Lung (tissue), 12 donors: ENCODE results near the gene RAET1G. TPM values are rescaled to one million over a fixed set of nuclear protein-coding genes. Genes with fewer than 3 reads are reported as not detected.

ENCODE experiments used
- ATAC-seq: fragments of 200-7000 bp; cut with Tn5 transposase; one replicate; pipeline ENCODE4 v1.9.1; 2020; ENCODE audit warnings: moderate number of reproducible peaks; ENCODE audit not compliant: insufficient read depth, low FRiP score
- DNase-seq, 3 donors: peaks; one replicate each; pipeline ENCODE4 v3.0.0-alpha.2; 2013 to 2017
- H3K27ac ChIP-seq, 2 donors: one replicate each; pipeline ENCODE4 v1.5.1; 2013; ENCODE audit warnings: mild to moderate bottlenecking in 2 of 2, moderate library complexity in 2 of 2, control low read depth in 1 of 2, inconsistent platforms in 1 of 2, low read depth in 1 of 2, low read length in 1 of 2
- H3K27me3 ChIP-seq, 3 donors: one replicate each; pipeline ENCODE4 v1.5.1; 2013; ENCODE audit warnings: low read length in 2 of 3; ENCODE audit not compliant: control insufficient read depth in 3 of 3, insufficient read depth in 3 of 3
- H3K36me3 ChIP-seq, 4 donors: one replicate each; pipeline ENCODE4 v1.5.1; 2013; ENCODE audit warnings: low read length in 4 of 4, mild to moderate bottlenecking in 1 of 4, moderate library complexity in 1 of 4; ENCODE audit not compliant: control insufficient read depth in 4 of 4, insufficient read depth in 4 of 4
- H3K4me1 ChIP-seq, 5 donors: one replicate each; pipeline ENCODE4 v1.5.1; 2013; ENCODE audit warnings: low read length in 5 of 5, mild to moderate bottlenecking in 2 of 5, moderate library complexity in 1 of 5; ENCODE audit not compliant: control insufficient read depth in 5 of 5, insufficient read depth in 5 of 5
- H3K4me3 ChIP-seq: one replicate; pipeline ENCODE4 v1.5.1; 2013; ENCODE audit warnings: mild to moderate bottlenecking, control low read depth, moderate library complexity
- H3K9ac ChIP-seq, 2 donors: one replicate each; pipeline ENCODE4 v1.5.1; 2013; ENCODE audit warnings: low read length in 2 of 2, control low read depth in 1 of 2; ENCODE audit not compliant: insufficient read depth in 1 of 2
- H3K9me3 ChIP-seq, 4 donors: one replicate each; pipeline ENCODE4 v1.5.1; 2013; ENCODE audit warnings: low read length in 3 of 4, mild to moderate bottlenecking in 1 of 4, moderate library complexity in 1 of 4; ENCODE audit not compliant: control insufficient read depth in 4 of 4, insufficient read depth in 3 of 4
- CTCF ChIP-seq: IDR thresholded peaks from 2 replicates; pipeline ENCODE4 v1.5.1; 2012; ENCODE audit warnings: mild to moderate bottlenecking; ENCODE audit errors: control extremely low read depth, extremely low read depth
- WGBS, 2 donors: extraction: QIAGEN DNeasy Blood & Tissue Kit; methylation state at CpG; one replicate each; pipeline ENCODE4 v1.1.7; 2013; 5-methylcytosine and 5-hydroxymethylcytosine counted together
- polyA plus RNA-seq, 2 donors: library from polyadenylated mRNA; stranded (reverse); fragments of 200-250 nt; gene quantifications; one replicate each; pipeline ENCODE4 v1.2.1, GENCODE V29; 2013
- total RNA-seq, 2 donors: library from RNA; depleted of rRNA in 1 of 2; stranded (reverse); fragments of >200 nt in 1 of 2; gene quantifications; one replicate each; pipeline ENCODE4 v1.2.1, GENCODE V29; 2014 to 2021
- donor health status: control.
- donor health status: control.
- donor health status: Bipolar disorder and iron deficiency.
- donor health status: healthy.
- donor health status: DM: yes; HTN: yes; CAD: no.

The RAET1G gene
- total and polyA plus RNA-seq, 4 donors, result 0.32 to 1.8 (median 0.99) TPM

DNA sequence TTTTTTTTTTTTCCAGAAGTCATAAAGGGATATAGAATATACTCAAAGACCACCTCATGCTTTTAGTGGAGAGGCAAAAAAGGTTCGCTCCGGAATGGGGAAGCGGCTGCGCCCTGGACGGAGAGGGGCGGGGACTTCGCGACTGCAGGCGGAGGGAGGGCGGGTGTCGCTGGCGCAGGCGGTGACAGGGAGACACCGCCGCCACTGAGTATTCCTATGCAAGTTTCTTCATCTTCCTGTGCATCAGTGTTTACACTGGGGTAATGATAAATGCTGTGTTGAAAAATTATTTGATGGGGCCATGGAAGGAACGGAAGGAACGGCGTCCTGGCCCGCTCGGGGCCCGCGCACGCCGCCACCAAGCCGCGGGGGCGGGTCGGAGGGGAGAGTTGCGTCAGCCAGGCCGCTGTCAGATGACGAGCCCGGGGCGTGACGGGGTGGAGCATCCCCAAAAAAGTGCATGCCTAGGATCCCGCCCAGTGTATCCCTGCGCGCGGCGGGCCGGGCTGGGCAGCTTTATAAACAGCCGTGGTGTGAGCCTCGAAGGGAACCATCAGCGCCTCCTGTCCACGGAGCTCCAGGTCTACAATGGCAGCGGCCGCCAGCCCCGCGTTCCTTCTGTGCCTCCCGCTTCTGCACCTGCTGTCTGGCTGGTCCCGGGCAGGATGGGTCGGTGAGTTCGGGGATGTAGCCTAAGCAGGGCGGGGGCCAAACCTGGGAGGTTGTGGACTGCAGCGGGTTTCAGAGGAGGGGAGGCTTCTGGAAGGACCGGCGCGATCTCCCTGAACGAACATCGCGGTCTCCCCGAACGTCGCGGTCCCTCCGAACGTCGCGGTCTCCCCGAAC lies 40.8 kb upstream of the RAET1G start, which contains the start of gene ULBP1:
ULBP1 (plus strand) TSS at position 482 of the 846 bp plus-strand sequence; CDS start at position 589, 107 bp downstream.
- peak; percentile 93 for ATAC-seq
- peak within 1 kb of the TSS in 1 of 2 donors; percentile 52 for H3K9ac ChIP-seq
- TF ChIP-seq CTCF, result no peak

GRCh38 chr6:149963212-149963461 lies 40.2 kb upstream of the RAET1G start:
- Histone ChIP-seq H3K36me3 (no peaks in the 10 kb centered on the region), H3K27ac (no peak overlapping the region), H3K27me3 (peaks cover 0 to 85% (median 46%) of the 10 kb centered on the region in 3 donors), H3K4me1 (peaks cover 0 to 24% (median 4%) of the 10 kb centered on the region in 5 donors), H3K9ac (no peak overlapping the region), H3K9me3 (no peaks in the 10 kb centered on the region), H3K4me3 (no peak overlapping the region)
- TF ChIP-seq CTCF, result no peak
- ATAC-seq, result no peak
- WGBS, 2 donors, result 14 to 21% methylated on average over 8 of the region's 8 CpGs
- DNase-seq, result peak in 1 of 3 donors; percentile 43

More for the DNA sequence above, 40.8 kb upstream of the RAET1G start, which contains the start of gene ULBP1:
- WGBS, 2 donors, result 0 to 1% methylated on average over 58 to 69 of the region's 69 CpGs
- peak; percentile 90 to 91 (median 90) for DNase-seq
- Histone ChIP-seq H3K9me3 (no peaks in the 10 kb centered on the region), H3K36me3 (no peaks in the 10 kb centered on the region), H3K4me1 (peaks cover 0 to 24% (median 4%) of the 10 kb centered on the region in 5 donors), H3K4me3 (peak within 1 kb of the TSS; percentile 33), H3K27ac (peak within 1 kb of the TSS in 1 of 2 donors; percentile 21), H3K27me3 (peaks cover 0 to 86% (median 49%) of the 10 kb centered on the region in 3 donors)

- Histone ChIP-seq H3K9ac (no peak overlapping the region), H3K9me3 (no peaks in the 10 kb centered on the region), H3K4me3 (no peak overlapping the region), H3K36me3 (no peaks in the 10 kb centered on the region), H3K27me3 (peaks cover 0 to 85% (median 50%) of the 10 kb centered on the region in 3 donors), H3K27ac (no peak overlapping the region), H3K4me1 (peaks cover 0 to 24% (median 4%) of the 10 kb centered on the region in 5 donors)
- no peak for TF ChIP-seq CTCF
- ATAC-seq (no peak), DNase-seq (no peak)
- 68 to 78% methylated on average over 7 of the region's 7 CpGs for WGBS, 2 donors
Measured at GRCh38 chr6:149962461-149963211, 39.7 kb upstream of the RAET1G start.
